ENCODE results near the gene TMEM131L. TPM values are rescaled to one million over a fixed set of nuclear protein-coding genes. Genes with fewer than 3 reads are reported as not detected.

Gene TMEM131L
- polyA plus RNA-seq, 12 donors = 39.8 to 71.7 (median 54.0) TPM; not detected in 1

Other genes starting within 250 kb of the TMEM131L start
- 10 to 100 TPM in 3 of 12 donors, 1 to 10 TPM in 7, not detected in 2; 3.9 to 11.7 (median 6.8) TPM for gene MND1, start 121.7 kb upstream of the TMEM131L start, polyA plus RNA-seq (ENCODE audit: insufficient read length in 12 of 12)
- gene TLR2, start 217.9 kb downstream of the TMEM131L start, polyA plus RNA-seq (ENCODE audit: insufficient read length in 12 of 12) = 1 to 10 TPM in 11 of 12 donors, not detected in 1; 1.4 to 8.2 (median 2.7) TPM